GM21367 (cell line): ENCODE results near the gene PLA2G6.
"Not testable (repeated sequence)": the region's sequence is repeated elsewhere in the genome, so short reads cannot be mapped to it uniquely, and the experiment has no call there.

Experiments
- ATAC-seq: cut with Tn5 transposase; IDR thresholded peaks from one replicate; pipeline ENCODE4 v1.9.1; 2021; ENCODE audit not compliant: unreplicated experiment

The PLA2G6 gene

GRCh38 chr22:38191055-38191454 lies 9.4 kb upstream of the PLA2G6 start:
- ATAC-seq, result no peak

GRCh38 chr22:38190581-38190980 lies 9.0 kb upstream of the PLA2G6 start:
- no peak for ATAC-seq

GRCh38 chr22:38189104-38189503 lies 7.5 kb upstream of the PLA2G6 start:
- ATAC-seq, result no peak

GRCh38 chr22:38187413-38188212 lies 6.0 kb upstream of the PLA2G6 start:
- no peak for ATAC-seq

- no peak for ATAC-seq
These were observed 4.8 kb upstream of the PLA2G6 start for GRCh38 chr22:38186429-38186828.

- ATAC-seq, result no peak
These were observed 3.2 kb upstream of the PLA2G6 start for GRCh38 chr22:38184788-38185187.

GRCh38 chr22:38180841-38181452 lies 683 bp downstream of the PLA2G6 start:
- ATAC-seq, result no peak

GRCh38 chr22:38178605-38178937 lies 3.1 kb downstream of the PLA2G6 start:
- ATAC-seq, result not testable (repeated sequence)

- ATAC-seq, result no peak
These were observed 3.6 kb downstream of the PLA2G6 start for GRCh38 chr22:38177926-38178604.

GRCh38 chr22:38177571-38177925 lies 4.1 kb downstream of the PLA2G6 start:
- not testable (repeated sequence) for ATAC-seq

GRCh38 chr22:38177044-38177443 lies 4.6 kb downstream of the PLA2G6 start:
- no peak for ATAC-seq

GRCh38 chr22:38176170-38176741 lies 5.4 kb downstream of the PLA2G6 start:
- ATAC-seq, result no peak

GRCh38 chr22:38175206-38176118 lies 6.2 kb downstream of the PLA2G6 start:
- no peak for ATAC-seq

- no peak for ATAC-seq
These were observed 7.0 kb downstream of the PLA2G6 start for GRCh38 chr22:38174626-38175025.

- no peak for ATAC-seq
These were observed 8.1 kb downstream of the PLA2G6 start for GRCh38 chr22:38173641-38173906.

GRCh38 chr22:38172832-38173640 lies 8.6 kb downstream of the PLA2G6 start:
- no peak for ATAC-seq

- ATAC-seq, result no peak
These were observed 9.5 kb downstream of the PLA2G6 start for GRCh38 chr22:38171927-38172831.

GRCh38 chr22:38170469-38170868 lies 11.2 kb downstream of the PLA2G6 start:
- ATAC-seq, result no peak

GRCh38 chr22:38169116-38169515 lies 12.5 kb downstream of the PLA2G6 start:
- ATAC-seq, result no peak
